Upper lobe of left lung (tissue), 6 donors: ENCODE results near the gene TCERG1L. TPM values are rescaled to one million over a fixed set of nuclear protein-coding genes. Genes with fewer than 3 reads are reported as not detected.

Experiments used
- ATAC-seq, 2 donors: fragments of 200-7000 bp; cut with Tn5 transposase; one replicate each; pipeline ENCODE4 v1.9.1; 2022; ENCODE audit warnings: mild to moderate bottlenecking in 2 of 2, moderate library complexity in 2 of 2; ENCODE audit not compliant: low FRiP score in 2 of 2
- DNase-seq, 2 donors: peaks; one replicate each; pipeline ENCODE4 v3.0.0-alpha.2; 2019 to 2020
- H3K27ac ChIP-seq, 4 donors: fragments of 200-600 bp; sonication (generic); one replicate each; pipeline ENCODE4 v1.5.1; 2016 to 2019
- H3K27me3 ChIP-seq, 4 donors: fragments of 200-600 bp; sonication (generic); one replicate each; pipeline ENCODE4 v1.5.1; 2017 to 2019
- H3K36me3 ChIP-seq, 4 donors: fragments of 200-600 bp; sonication (generic); one replicate each; pipeline ENCODE4 v1.5.1; 2016 to 2019
- H3K4me1 ChIP-seq, 4 donors: fragments of 200-600 bp; sonication (generic); one replicate each; pipeline ENCODE4 v1.5.1; 2018 to 2019
- H3K4me3 ChIP-seq, 4 donors: fragments of 200-600 bp; sonication (generic); one replicate each; pipeline ENCODE4 v1.5.1; 2017 to 2019; ENCODE audit warnings: mild to moderate bottlenecking in 2 of 4, moderate library complexity in 1 of 4
- H3K9me3 ChIP-seq, 4 donors: fragments of 200-600 bp; sonication (generic); one replicate each; pipeline ENCODE4 v1.5.1; 2018 to 2019
- CTCF ChIP-seq, 6 experiments: fragments of 450-650 bp in 4 of 6; fragments of 200-600 bp in 2 of 6; sonication (generic) in 2 of 6; IDR thresholded peaks; one replicate each; pipeline ENCODE4 v1.5.1; 2016 to 2019; ENCODE audit warnings: antibody characterized with exemption in 6 of 6
- EP300 ChIP-seq, 4 donors: sonication (generic); formaldehyde crosslinking; IDR thresholded peaks; one replicate each; pipeline ENCODE4 v1.5.1; 2017; ENCODE audit warnings: antibody characterized with exemption in 4 of 4, control low read depth in 2 of 4
- POLR2A ChIP-seq, 4 donors: fragments of 450-650 bp; IDR thresholded peaks; one replicate each; pipeline ENCODE4 v1.5.1; 2016 to 2017; ENCODE audit warnings: antibody characterized with exemption in 4 of 4, mild to moderate bottlenecking in 2 of 4
- POLR2AphosphoS5 ChIP-seq, 2 donors: sonication (generic); formaldehyde crosslinking; IDR thresholded peaks; one replicate each; pipeline ENCODE4 v1.5.1; 2017; ENCODE audit warnings: antibody characterized with exemption in 2 of 2
- WGBS, 2 donors: methylation state at CpG; one replicate each; pipeline ENCODE4 v1.1.5; 2017 to 2018; 5-methylcytosine and 5-hydroxymethylcytosine counted together
- total RNA-seq, 6 donors: library from RNA; depleted of rRNA in 4 of 6; stranded (reverse); fragments of >200 nt in 4 of 6; gene quantifications; one replicate each; pipeline versions ENCODE4 v1.1.0 to v1.2.1, GENCODE V29; 2016 to 2021
- donor health status: DM: no; HTN: no; CAD: no; lungs with moderate emphysema.
- donor health status: DM: no; HTN: yes; CAD: no; lungs with severe emphysema.

TCERG1L gene
- total RNA-seq, 6 donors from 2014 or later, result 0.10 TPM; not detected in 5

GRCh38 chr10:131088619-131089018, 222.9 kb downstream of the TCERG1L start:
- Histone ChIP-seq H3K27ac (no peak overlapping the region), H3K9me3 (no peaks in the 10 kb centered on the region), H3K36me3 (no peaks in the 10 kb centered on the region), H3K27me3 (no peaks in the 10 kb centered on the region), H3K4me1 (no peaks in the 10 kb centered on the region), H3K4me3 (no peak overlapping the region)
- no peak for TF ChIP-seq POLR2A (IDR thresholded peaks at IDR 0.05)
- no peak for TF ChIP-seq CTCF (IDR thresholded peaks at IDR 0.05)
- DNase-seq (peak in 1 of 2 donors; percentile 38), ATAC-seq (no peak)
- WGBS, 2 donors, result 87 to 90% methylated on average over 22 to 25 of the region's 25 CpGs

GRCh38 chr10:131087464-131088215, 223.9 kb downstream of the TCERG1L start:
- H3K4me3 ChIP-seq, result no peak overlapping the region
- no peaks in the 10 kb centered on the region for H3K9me3 ChIP-seq
- TF ChIP-seq CTCF (IDR thresholded peaks at IDR 0.05), result no peak
- TF ChIP-seq POLR2A (IDR thresholded peaks at IDR 0.05), result no peak
- TF ChIP-seq POLR2AphosphoS5 (IDR thresholded peaks at IDR 0.05), result no peak
- no peak for TF ChIP-seq EP300 (IDR thresholded peaks at IDR 0.05)
- DNase-seq (no peak), ATAC-seq (no peak)
- H3K4me1 ChIP-seq, result no peaks in the 10 kb centered on the region
- no peaks in the 10 kb centered on the region for H3K36me3 ChIP-seq
- 71 to 73% methylated on average over 24 of the region's 24 CpGs for WGBS, 2 donors
- no peaks in the 10 kb centered on the region for H3K27me3 ChIP-seq
- no peak overlapping the region for H3K27ac ChIP-seq

DNA sequence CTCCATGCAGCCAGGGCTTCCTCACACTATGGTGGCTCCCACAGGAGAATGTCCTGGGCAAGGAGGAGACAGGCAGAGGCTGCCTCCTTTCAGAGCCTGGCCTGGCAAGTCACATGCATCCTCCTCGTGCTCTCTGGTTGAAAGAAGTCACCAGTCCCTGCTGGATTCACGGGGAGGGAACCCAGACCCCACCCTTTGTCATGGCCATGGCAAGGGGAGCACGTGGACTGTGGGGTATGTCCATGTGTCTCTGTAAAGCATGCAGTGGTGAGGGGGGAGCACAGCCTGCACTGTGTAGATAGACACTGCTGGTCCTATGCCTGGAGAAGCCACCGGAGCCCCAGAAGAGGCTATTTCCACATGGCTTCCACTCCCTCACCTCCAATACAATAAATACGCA, 225.0 kb downstream of the TCERG1L start:
- no peak for ATAC-seq
- H3K4me3 ChIP-seq, result no peak overlapping the region
- TF ChIP-seq EP300 (IDR thresholded peaks at IDR 0.05) (no peak), POLR2AphosphoS5 (IDR thresholded peaks at IDR 0.05) (no peak), POLR2A (IDR thresholded peaks at IDR 0.05) (no peak), CTCF (IDR thresholded peaks at IDR 0.05) (no peak)
- no peaks in the 10 kb centered on the region for H3K36me3 ChIP-seq
- H3K27me3 ChIP-seq, result no peaks in the 10 kb centered on the region
- H3K4me1 ChIP-seq, result no peaks in the 10 kb centered on the region
- no peaks in the 10 kb centered on the region for H3K9me3 ChIP-seq
- no peak for DNase-seq
- WGBS, 2 donors, result 89 to 94% methylated on average over 2 to 5 of the region's 5 CpGs
- H3K27ac ChIP-seq, result no peak overlapping the region

- ATAC-seq (no peak), DNase-seq (no peak)
- Histone ChIP-seq H3K36me3 (no peaks in the 10 kb centered on the region), H3K27ac (no peak overlapping the region), H3K27me3 (no peaks in the 10 kb centered on the region), H3K9me3 (no peaks in the 10 kb centered on the region), H3K4me3 (no peak overlapping the region), H3K4me1 (no peaks in the 10 kb centered on the region)
- no peak for TF ChIP-seq POLR2AphosphoS5 (IDR thresholded peaks at IDR 0.05)
- no peak for TF ChIP-seq CTCF (IDR thresholded peaks at IDR 0.05)
- no peak for TF ChIP-seq POLR2A (IDR thresholded peaks at IDR 0.05)
- TF ChIP-seq EP300 (IDR thresholded peaks at IDR 0.05), result no peak
- WGBS, 2 donors, result 87 to 88% methylated on average over 6 of the region's 6 CpGs
Measured at GRCh38 chr10:131086094-131086493, 225.4 kb downstream of the TCERG1L start.
